Natural killer cell treated with Interleukin-12 subunit alpha and Interleukin-12 subunit beta and Interleukin-15 and Interleukin-18, amount 100 ng/mL, for 72 hours (primary cell): ENCODE data around the gene GPR183. TPM values are rescaled to one million over a fixed set of nuclear protein-coding genes. Genes with fewer than 3 reads are reported as not detected.

Experiments used
- ATAC-seq, 2 donors: fragments of 150-1000 bp; cut with Tn5 transposase in 1 of 2; sonication (Bioruptor Pico), chemical (Tn5 transposase) in 1 of 2; 2 replicates each; pipeline ENCODE4 v1.10.0; 2021
- DNase-seq: peaks from one replicate; pipeline ENCODE4 v3.0.0; 2022; ENCODE audit warnings: low spot score
- H3K27ac Mint-ChIP-seq, 2 donors: 1 replicate in 1 of 2; 2 replicates in 1 of 2; pipeline ENCODE4 v1.8.0; 2022; ENCODE audit warnings: mixed read lengths in 2 of 2, mild to moderate bottlenecking in 1 of 2, moderate library complexity in 1 of 2
- H3K27me3 Mint-ChIP-seq, 2 donors: 1 replicate in 1 of 2; 2 replicates in 1 of 2; pipeline ENCODE4 v1.8.0; 2022; ENCODE audit warnings: mixed read lengths in 2 of 2
- H3K36me3 Mint-ChIP-seq: one replicate; pipeline ENCODE4 v1.8.0; 2022; ENCODE audit warnings: mixed read lengths
- H3K4me1 Mint-ChIP-seq, 2 donors: 1 replicate in 1 of 2; 2 replicates in 1 of 2; pipeline ENCODE4 v1.8.0; 2022; ENCODE audit warnings: low read depth in 2 of 2, mixed read lengths in 2 of 2, mild to moderate bottlenecking in 1 of 2
- H3K4me3 Mint-ChIP-seq: one replicate; pipeline ENCODE4 v1.8.0; 2022; ENCODE audit warnings: mixed read lengths
- H3K9me3 Mint-ChIP-seq: 2 replicates; pipeline ENCODE4 v1.8.0; 2022; ENCODE audit warnings: mixed read lengths
- total RNA-seq, 2 donors: library from RNA; stranded (reverse); gene quantifications; one replicate each; pipeline ENCODE4 v1.2.3, GENCODE V29; 2022

Gene GPR183
- total RNA-seq, 2 donors from 2014 or later: 5.4 to 10.2 TPM

DNA sequence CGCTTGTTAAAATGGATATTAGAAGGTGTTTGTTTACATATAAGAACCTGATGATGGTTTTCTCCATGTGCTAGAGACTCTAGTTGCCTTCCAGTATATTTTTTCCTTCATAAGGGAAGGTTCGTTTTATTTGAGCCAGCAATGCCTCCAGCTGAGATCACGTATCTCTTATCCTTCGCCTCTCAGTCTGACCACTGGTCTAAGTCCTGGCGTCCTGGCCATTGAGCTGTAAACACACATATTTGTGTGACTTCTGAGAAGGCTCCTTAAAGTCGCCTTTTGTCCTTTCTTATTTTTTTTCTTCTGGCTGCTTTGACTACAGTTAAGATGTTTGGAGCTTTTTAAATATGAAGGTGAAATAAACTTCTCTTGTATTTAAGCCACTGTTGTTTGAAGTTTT lies 23.7 kb upstream of the GPR183 start:
- no peak for ATAC-seq
- H3K36me3 Mint-ChIP-seq: peaks cover 5% of the 10 kb centered on the region
- DNase-seq: no peak
- H3K9me3 Mint-ChIP-seq: no peaks in the 10 kb centered on the region
- H3K27me3 Mint-ChIP-seq: no peaks in the 10 kb centered on the region
- no peak overlapping the region for H3K27ac Mint-ChIP-seq
- H3K4me1 Mint-ChIP-seq: peaks cover 23 to 27% of the 10 kb centered on the region in 2 donors
- no peak overlapping the region for H3K4me3 Mint-ChIP-seq

GRCh38 chr13:99329477-99329876 lies 22.3 kb upstream of the GPR183 start:
- Mint-ChIP-seq H3K4me1 (peaks cover 35 to 36% of the 10 kb centered on the region in 2 donors), H3K4me3 (no peak overlapping the region), H3K27ac (no peak overlapping the region), H3K9me3 (no peaks in the 10 kb centered on the region), H3K27me3 (no peaks in the 10 kb centered on the region), H3K36me3 (peaks cover 12% of the 10 kb centered on the region)
- no peak for DNase-seq
- ATAC-seq: no peak

DNA sequence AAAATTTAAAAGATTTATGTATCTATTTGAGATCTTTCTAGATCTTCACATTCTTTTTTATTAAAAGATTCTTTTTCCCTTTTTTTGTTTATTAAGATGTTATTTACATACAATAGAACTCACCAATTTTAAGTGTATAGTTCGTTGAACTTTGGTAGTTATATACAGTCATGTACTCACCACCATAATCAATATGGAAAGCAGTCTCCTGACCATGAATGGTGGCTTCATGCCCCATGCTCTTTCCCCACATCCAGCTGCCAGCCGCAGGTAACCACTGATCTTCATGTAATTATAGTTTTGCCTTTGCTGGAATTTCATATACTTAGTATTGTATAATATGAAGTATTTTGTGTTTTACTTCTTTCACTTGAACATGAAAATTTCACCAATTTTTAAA lies 20.6 kb upstream of the GPR183 start:
- Mint-ChIP-seq H3K27me3 (no peaks in the 10 kb centered on the region), H3K9me3 (no peaks in the 10 kb centered on the region), H3K36me3 (peaks cover 17% of the 10 kb centered on the region), H3K27ac (no peak overlapping the region), H3K4me3 (no peak overlapping the region), H3K4me1 (peaks cover 45 to 51% of the 10 kb centered on the region in 2 donors)
- ATAC-seq (no peak), DNase-seq (no peak)

GRCh38 chr13:99327126-99327525 lies 19.9 kb upstream of the GPR183 start:
- Mint-ChIP-seq H3K4me1 (peaks cover 48 to 51% of the 10 kb centered on the region in 2 donors), H3K27ac (peak overlapping the region in 1 of 2 donors; percentile 52)

GRCh38 chr13:99326012-99326411 lies 18.8 kb upstream of the GPR183 start:
- ATAC-seq (no peak), DNase-seq (no peak)
- no peaks in the 10 kb centered on the region for H3K9me3 Mint-ChIP-seq
- no peaks in the 10 kb centered on the region for H3K27me3 Mint-ChIP-seq
- peak overlapping the region; percentile 61 for H3K4me3 Mint-ChIP-seq
- H3K4me1 Mint-ChIP-seq: peaks cover 46 to 51% of the 10 kb centered on the region in 2 donors
- H3K36me3 Mint-ChIP-seq: peaks cover 14% of the 10 kb centered on the region
- peak overlapping the region; percentile 84 to 92 for H3K27ac Mint-ChIP-seq

More at GRCh38 chr13:99327126-99327525, 19.9 kb upstream of the GPR183 start:
- no peak for ATAC-seq
- no peak for DNase-seq
- Mint-ChIP-seq H3K4me3 (peak overlapping the region; percentile 28), H3K36me3 (peaks cover 17% of the 10 kb centered on the region), H3K27me3 (no peaks in the 10 kb centered on the region), H3K9me3 (no peaks in the 10 kb centered on the region)

GRCh38 chr13:99323488-99323887 lies 16.3 kb upstream of the GPR183 start:
- ATAC-seq (no peak), DNase-seq (no peak)
- peaks cover 22% of the 10 kb centered on the region for H3K36me3 Mint-ChIP-seq
- no peaks in the 10 kb centered on the region for H3K27me3 Mint-ChIP-seq
- peak overlapping the region; percentile 84 to 92 for H3K27ac Mint-ChIP-seq
- no peaks in the 10 kb centered on the region for H3K9me3 Mint-ChIP-seq
- peak overlapping the region; percentile 67 for H3K4me3 Mint-ChIP-seq
- peaks cover 50 to 57% of the 10 kb centered on the region in 2 donors for H3K4me1 Mint-ChIP-seq

DNA sequence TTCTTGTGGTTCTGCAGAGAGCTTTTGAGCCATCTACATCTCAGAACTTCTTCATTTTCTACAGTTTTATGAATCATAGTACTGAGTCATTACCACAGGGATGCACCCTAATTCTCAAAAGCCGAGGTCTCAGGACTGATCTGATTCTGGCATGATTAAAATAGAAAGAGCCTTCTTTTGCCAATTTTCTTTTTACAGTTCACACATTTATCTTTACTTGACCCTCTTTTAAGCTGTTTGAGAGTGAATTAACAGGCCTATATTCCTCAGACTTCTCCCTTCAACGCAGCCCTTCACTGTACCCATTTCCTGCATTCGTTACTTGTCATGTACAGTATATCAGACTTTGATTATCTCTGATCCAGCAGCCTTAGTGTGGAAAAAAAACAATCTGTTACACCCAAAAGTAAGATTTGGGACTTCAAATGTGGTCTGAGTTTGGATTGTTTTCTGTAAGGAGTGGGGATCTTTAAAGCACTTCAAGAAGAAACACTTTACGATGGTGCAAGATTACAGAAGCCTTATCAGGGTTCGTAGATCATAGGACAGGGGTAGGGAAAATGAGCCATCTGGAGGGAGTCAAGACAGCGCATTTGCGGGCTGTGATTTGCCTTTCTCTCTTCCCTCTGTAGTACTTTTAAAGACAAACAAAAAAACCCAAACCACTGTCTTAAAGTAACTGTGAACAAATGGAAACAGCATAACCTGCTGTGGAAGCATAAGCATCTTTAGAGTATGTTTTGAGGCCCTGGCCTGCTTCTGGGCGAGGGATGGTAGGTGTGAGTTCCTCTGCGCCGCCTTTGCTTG lies 15.3 kb upstream of the GPR183 start:
- no peaks in the 10 kb centered on the region for H3K9me3 Mint-ChIP-seq
- no peak for DNase-seq
- ATAC-seq: peak; percentile 89 to 91
- peaks cover 50 to 57% of the 10 kb centered on the region in 2 donors for H3K4me1 Mint-ChIP-seq
- peaks cover 22% of the 10 kb centered on the region for H3K36me3 Mint-ChIP-seq
- peak overlapping the region; percentile 84 to 92 for H3K27ac Mint-ChIP-seq
- H3K4me3 Mint-ChIP-seq: peak overlapping the region; percentile 67
- H3K27me3 Mint-ChIP-seq: no peaks in the 10 kb centered on the region

GRCh38 chr13:99321709-99322108 lies 14.5 kb upstream of the GPR183 start:
- H3K4me1 Mint-ChIP-seq: peaks cover 55 to 57% of the 10 kb centered on the region in 2 donors
- H3K36me3 Mint-ChIP-seq: peaks cover 22% of the 10 kb centered on the region
- DNase-seq (no peak), ATAC-seq (no peak)
- H3K27ac Mint-ChIP-seq: peak overlapping the region; percentile 84 to 92
- peak overlapping the region; percentile 67 for H3K4me3 Mint-ChIP-seq
- no peaks in the 10 kb centered on the region for H3K9me3 Mint-ChIP-seq
- H3K27me3 Mint-ChIP-seq: no peaks in the 10 kb centered on the region

DNA sequence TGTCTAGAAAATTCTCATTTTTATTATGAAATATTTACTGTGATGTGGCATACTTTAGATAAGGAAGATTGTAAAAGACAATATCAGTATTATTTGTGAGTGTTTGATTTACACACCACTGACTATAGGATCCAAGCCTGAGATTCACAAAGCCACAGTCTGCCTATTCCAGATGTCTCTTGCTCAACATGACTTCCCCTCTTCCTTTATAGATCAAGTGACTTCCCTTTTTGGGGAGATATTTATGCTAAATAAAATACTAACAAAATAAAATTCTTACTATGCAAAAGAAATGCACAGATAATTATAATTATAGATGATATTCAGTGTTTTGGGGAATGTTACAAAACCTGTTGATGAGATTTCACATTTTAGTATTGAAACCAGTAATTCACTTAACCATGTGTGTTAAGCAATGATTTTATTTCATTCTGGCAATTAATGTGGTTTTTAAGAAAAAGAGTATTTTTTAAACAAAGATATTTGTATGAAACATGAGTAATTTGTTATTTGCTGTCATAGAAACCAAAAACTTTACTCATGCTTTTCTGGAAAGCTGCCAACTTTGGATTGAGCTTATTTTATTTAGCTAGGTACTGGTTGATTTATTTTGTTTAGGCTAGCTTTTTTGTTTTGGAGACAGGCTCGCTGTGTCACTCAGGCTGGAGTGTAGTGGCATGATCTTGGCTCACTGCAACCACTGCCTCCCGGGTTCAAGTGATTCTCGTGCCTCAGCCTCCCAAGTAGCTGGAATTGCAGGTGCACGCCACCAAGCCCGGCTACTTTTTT lies 13.7 kb upstream of the GPR183 start:
- Mint-ChIP-seq H3K27ac (peak overlapping the region; percentile 84 to 92), H3K4me3 (peak overlapping the region; percentile 67), H3K9me3 (no peaks in the 10 kb centered on the region), H3K36me3 (peaks cover 22% of the 10 kb centered on the region), H3K4me1 (peaks cover 54 to 58% of the 10 kb centered on the region in 2 donors), H3K27me3 (no peaks in the 10 kb centered on the region)
- DNase-seq (no peak), ATAC-seq (no peak)

DNA sequence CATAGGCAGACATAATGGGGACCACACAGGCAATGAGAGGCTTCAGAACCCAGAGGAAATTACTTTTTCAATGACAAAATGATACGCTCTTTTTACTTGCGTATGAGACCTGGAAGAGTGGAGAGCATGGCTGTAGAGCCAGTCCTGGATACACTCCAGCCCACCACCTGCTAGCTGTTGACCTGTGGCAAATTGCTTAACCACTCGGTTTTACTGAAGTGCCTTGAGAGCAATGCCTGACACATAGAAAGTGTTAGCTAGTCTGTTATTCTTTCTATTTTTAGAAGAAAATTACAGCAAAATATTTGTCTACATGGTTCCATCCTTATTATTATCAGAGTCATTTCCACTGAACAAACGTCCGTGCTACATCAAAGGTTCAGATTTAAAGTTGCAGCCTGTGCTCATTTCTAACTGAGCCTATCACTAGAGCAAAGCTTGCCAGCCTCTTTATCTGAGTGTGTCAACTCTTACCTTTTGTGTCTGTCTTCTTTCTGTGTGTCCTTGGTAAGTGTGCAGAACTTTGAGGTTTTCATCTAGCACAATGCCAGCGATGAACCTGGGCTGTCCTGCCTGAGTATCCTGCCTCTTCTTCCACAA lies 9.6 kb upstream of the GPR183 start:
- no peak overlapping the region for H3K4me3 Mint-ChIP-seq
- H3K4me1 Mint-ChIP-seq: peaks cover 46 to 51% of the 10 kb centered on the region in 2 donors
- H3K27ac Mint-ChIP-seq: peak overlapping the region; percentile 18 to 47
- DNase-seq (no peak), ATAC-seq (no peak)
- no peaks in the 10 kb centered on the region for H3K27me3 Mint-ChIP-seq
- H3K9me3 Mint-ChIP-seq: no peaks in the 10 kb centered on the region
- H3K36me3 Mint-ChIP-seq: peaks cover 17% of the 10 kb centered on the region

DNA sequence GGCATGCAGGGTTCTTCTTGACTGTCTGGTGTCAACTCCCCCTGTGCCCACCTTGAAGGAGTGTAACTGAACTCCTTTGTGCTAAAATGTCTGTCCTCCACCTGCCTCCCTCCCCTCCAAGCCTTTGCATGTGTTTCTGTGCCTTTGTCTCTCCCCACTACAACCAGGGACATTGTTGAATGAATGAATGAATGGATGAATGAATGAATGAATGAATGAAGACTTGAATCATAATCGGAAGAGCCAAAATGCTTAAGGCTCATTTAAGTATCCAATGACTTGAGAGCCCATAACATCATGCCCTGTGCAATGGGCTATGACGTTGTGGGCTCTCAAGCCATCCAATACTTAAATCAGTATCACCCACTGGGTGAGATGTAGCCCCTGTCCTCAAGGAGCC lies 9.0 kb upstream of the GPR183 start:
- Mint-ChIP-seq H3K27ac (no peak overlapping the region), H3K4me3 (no peak overlapping the region), H3K27me3 (no peaks in the 10 kb centered on the region), H3K4me1 (peaks cover 44 to 49% of the 10 kb centered on the region in 2 donors), H3K9me3 (no peaks in the 10 kb centered on the region), H3K36me3 (peaks cover 17% of the 10 kb centered on the region)
- DNase-seq (no peak), ATAC-seq (no peak)

DNA sequence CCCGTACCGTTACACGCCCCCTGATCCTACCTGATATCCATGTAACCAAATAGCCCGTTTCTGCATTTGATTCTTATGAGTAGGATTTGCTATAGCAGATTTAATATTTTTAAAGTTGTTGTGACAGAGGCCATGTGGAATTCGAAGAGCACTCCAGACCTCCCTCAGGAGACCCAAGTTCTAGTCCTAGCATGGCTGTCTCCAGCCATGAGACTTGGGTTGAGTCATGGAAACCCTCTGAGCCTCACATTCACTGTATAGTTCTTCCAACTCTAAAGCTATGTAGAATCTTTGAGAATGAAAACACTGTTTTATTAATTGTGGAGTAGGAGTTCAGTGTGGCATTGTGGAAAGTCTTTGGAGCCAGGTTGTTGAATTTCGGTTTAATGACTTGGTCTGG lies 8.0 kb upstream of the GPR183 start:
- Mint-ChIP-seq H3K36me3 (peaks cover 17% of the 10 kb centered on the region), H3K4me1 (peaks cover 50 to 57% of the 10 kb centered on the region in 2 donors)
- DNase-seq: no peak

DNA sequence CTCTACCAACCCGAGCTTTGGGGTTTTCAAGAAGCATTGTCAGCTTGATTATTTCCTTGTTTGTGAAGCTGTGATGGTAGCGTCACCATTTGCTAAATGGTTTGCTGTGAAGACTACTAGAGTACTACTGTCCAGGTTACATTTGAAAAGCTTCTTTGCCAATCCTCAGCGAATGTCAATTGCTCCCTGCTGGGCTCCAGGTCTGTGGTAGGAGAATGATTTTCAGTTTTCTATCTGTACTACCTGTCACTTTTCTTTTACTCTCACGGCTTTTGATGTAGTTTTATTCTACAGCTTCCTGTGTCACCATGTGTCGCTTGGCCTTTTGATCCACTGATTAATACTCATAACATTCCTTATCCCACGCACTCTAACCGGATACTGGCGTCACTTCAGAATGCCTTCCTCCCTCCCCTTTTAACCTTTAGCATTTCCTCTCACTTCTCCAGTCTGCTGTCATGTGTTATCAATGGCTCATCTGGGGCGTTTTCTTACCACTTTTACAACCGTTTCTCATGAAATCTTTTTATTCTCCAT lies 7.5 kb upstream of the GPR183 start:
- Mint-ChIP-seq H3K36me3 (peaks cover 14% of the 10 kb centered on the region), H3K27me3 (no peaks in the 10 kb centered on the region), H3K4me3 (peak overlapping the region; percentile 77), H3K27ac (peak overlapping the region; percentile 81 to 93), H3K4me1 (peaks cover 48 to 60% of the 10 kb centered on the region in 2 donors), H3K9me3 (no peaks in the 10 kb centered on the region)
- ATAC-seq (peak; percentile 77 to 80), DNase-seq (no peak)

More for the DNA sequence above, 8.0 kb upstream of the GPR183 start:
- ATAC-seq: no peak
- no peaks in the 10 kb centered on the region for H3K9me3 Mint-ChIP-seq
- H3K27me3 Mint-ChIP-seq: no peaks in the 10 kb centered on the region
- H3K27ac Mint-ChIP-seq: peak overlapping the region; percentile 81 to 93
- peak overlapping the region; percentile 77 for H3K4me3 Mint-ChIP-seq
